HFF-Myc (cell line): ENCODE results near the gene NUDT6.

ENCODE experiments used
- DNase-seq: peaks from one replicate; pipeline ENCODE4 v3.0.0-alpha.2; 2011; ENCODE audit warnings: low read depth; ENCODE audit errors: extremely low read depth
- H3K4me3 ChIP-seq: replicated peaks from 2 replicates; pipeline ENCODE4 v1.5.1; 2011; ENCODE audit warnings: low read depth, mild to moderate bottlenecking, control low read depth, low read length
- TF ChIP-seq, protein P1 (sequence below): IDR thresholded peaks from 2 replicates; pipeline ENCODE4 v1.5.1; 2012; ENCODE audit warnings: mild to moderate bottlenecking, low read depth, low read length, control low read depth; ENCODE audit errors: missing control alignments

Gene NUDT6, protein sequence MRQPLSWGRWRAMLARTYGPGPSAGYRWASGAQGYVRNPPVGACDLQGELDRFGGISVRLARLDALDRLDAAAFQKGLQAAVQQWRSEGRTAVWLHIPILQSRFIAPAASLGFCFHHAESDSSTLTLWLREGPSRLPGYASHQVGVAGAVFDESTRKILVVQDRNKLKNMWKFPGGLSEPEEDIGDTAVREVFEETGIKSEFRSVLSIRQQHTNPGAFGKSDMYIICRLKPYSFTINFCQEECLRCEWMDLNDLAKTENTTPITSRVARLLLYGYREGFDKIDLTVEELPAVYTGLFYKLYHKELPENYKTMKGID

DNA sequence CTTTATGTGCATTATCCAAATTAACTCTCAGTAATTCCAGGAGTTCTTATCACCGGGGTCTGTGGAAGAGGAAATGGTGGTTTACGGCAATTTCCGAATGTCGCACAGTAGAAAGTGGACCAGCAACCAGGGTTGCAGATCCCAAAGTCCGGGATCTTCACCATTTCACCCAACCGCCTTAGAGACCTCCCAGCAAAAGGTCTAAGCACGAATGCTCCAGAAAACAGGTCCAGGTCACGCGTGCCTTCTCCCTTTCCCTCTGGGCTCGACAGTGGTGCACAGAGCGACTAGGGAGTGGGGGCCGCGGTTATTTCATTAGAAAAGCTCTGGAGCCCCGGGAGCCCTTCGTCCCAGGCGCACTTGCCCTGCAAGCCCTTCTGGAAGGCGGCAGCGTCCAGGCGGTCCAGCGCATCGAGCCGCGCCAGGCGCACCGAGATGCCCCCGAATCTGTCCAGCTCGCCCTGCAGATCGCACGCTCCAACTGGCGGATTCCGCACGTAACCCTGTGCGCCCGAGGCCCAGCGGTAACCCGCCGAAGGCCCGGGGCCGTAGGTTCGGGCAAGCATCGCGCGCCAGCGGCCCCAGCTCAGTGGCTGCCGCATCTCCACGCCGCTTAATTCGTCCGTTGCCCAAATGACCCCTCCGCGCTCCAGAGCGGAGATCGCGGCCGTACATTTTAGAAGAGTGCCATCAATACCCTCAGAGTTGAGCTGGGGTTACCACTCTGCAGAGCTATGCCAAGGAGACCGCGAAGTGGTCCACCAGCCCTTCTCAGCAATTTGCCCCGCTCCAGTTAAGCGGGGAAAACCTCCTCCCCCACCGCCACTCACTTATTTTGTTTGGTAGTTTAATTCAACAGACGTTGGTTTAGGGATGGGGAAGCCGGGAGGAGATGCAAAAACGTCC lies at the start of gene NUDT6:
Gene NUDT6, minus strand, starts transcription at position 627 of the 906 bp plus-strand sequence. Its CDS starts 25 bp downstream, at position 602.
- H3K4me3 ChIP-seq, result peak within 1 kb of the TSS; percentile 90
- TF ChIP-seq, protein P1, sequence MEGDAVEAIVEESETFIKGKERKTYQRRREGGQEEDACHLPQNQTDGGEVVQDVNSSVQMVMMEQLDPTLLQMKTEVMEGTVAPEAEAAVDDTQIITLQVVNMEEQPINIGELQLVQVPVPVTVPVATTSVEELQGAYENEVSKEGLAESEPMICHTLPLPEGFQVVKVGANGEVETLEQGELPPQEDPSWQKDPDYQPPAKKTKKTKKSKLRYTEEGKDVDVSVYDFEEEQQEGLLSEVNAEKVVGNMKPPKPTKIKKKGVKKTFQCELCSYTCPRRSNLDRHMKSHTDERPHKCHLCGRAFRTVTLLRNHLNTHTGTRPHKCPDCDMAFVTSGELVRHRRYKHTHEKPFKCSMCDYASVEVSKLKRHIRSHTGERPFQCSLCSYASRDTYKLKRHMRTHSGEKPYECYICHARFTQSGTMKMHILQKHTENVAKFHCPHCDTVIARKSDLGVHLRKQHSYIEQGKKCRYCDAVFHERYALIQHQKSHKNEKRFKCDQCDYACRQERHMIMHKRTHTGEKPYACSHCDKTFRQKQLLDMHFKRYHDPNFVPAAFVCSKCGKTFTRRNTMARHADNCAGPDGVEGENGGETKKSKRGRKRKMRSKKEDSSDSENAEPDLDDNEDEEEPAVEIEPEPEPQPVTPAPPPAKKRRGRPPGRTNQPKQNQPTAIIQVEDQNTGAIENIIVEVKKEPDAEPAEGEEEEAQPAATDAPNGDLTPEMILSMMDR, result no peak
- no peak for DNase-seq

DNA sequence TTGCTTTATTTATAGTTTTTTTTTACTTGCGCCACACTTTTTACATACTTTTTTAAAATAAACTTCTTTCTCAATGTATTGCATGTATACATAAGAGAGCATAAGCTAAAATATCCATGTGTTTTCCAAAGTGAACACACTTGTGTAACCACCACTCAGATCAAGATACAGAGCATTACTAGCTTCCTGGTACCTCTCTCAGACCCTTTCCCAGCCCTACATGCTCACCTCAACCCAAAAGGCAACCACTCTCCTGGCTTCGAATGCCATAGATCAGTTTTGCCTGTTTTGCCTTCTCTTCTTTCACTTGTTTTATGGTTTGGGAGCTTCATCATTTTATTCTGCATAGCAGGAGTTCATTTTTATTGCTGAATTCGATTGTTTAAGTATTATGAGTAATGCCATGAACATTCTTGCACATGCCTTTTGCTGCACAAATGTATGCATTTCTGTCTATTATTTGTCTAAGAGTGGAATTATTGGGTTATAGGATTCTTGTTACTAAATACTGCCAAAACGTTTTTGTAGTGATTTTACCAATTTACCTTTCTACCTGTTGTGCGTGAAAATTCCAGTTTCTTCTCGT lies 45.9 kb upstream of the NUDT6 start:
- DNase-seq, result peak; percentile 5
- H3K4me3 ChIP-seq, result no peak overlapping the region
- TF ChIP-seq, protein P1, result no peak

DNA sequence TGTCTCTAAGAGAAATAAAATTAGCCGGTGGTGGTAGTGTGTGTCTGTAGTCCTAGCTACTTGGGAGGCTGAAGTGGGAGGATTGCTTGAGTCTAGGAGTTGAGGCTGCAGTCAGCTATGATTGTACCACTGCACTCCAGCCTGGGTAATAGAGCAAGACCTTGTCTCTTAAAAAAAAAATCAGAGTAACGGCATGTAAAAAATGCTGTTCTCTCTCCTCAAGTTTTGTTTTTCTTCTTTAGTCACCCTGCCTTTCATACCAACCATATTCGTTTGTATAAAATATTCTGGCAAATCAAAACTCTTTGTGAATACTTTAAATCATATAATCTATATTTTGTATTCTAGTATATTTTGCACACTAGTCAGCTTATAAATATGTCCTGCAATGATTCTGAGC lies 44.8 kb upstream of the NUDT6 start:
- TF ChIP-seq, protein P1, result no peak
- DNase-seq, result no peak
- no peak overlapping the region for H3K4me3 ChIP-seq

DNA sequence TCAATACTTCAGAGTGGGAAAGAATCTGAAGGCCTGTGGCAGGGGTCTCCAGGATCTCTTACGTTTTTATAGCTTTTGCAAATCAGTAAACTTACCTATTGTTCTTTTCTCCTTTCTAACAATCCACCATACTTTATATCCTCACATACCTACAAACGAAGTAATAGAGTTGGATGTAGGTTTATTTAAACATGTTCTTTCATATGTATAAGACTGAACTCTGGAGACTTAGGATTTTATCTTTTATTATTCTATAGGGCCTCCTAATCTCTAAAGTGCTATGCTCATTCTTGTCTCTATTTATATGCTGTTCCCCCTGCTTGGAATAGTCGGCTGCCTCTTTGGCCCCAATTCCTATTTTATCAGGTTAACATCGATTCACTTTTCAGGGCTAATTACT lies 43.8 kb upstream of the NUDT6 start:
- H3K4me3 ChIP-seq, result no peak overlapping the region
- TF ChIP-seq, protein P1, result no peak
- no peak for DNase-seq

DNA sequence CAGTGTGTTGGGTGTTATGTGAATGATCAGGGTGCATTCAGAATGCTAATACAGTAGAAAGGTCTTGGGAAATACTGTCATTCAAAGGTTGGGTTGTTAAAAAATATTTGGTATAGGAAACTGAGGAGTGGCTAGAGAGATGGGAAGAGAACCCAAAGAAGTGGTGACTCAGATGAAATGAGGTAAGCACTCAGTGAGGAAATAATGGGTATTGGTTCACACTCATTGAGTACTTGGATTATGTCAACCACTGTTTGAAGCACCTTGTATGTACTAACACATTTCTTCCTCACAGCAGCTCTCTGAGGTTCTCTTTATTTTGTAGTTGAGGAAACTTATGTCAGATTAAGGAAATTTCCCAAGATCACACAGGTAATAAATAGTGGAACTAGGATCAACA lies 40.8 kb upstream of the NUDT6 start:
- H3K4me3 ChIP-seq, result no peak overlapping the region
- TF ChIP-seq, protein P1, result no peak
- no peak for DNase-seq

DNA sequence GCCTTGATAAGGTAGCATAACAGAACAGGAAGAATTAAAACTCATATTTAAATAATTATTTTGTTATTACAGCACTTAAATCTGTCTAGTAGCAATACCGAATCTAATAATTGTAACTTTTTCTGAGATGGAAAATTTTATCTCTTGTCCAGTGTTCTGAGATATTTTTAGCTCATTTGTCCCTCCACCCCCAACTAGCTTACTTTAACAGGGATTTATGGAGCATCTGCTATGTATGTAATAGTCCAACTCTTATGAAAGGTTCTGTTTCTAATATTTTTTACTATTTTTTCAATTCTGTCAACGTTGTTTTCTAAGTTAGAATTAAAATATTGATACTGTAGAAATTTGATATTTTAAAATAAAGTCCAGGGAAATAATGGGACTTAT lies 38.2 kb upstream of the NUDT6 start:
- no peak for DNase-seq
- TF ChIP-seq, protein P1, result no peak
- H3K4me3 ChIP-seq, result no peak overlapping the region
